Activated CD4-positive, alpha-beta T cell treated with anti-CD3 and anti-CD28 coated beads, Interleukin-2, Interleukin-6, amounts not matched to agents 100 ng/mL and 50 ng/mL, durations not matched to agents 16 hours and 8 hours (primary cell): ENCODE results near the gene STIMATE.

Experiments
- DNase-seq: peaks from one replicate; pipeline ENCODE4 v3.0.0-alpha.2; 2020

Gene STIMATE

DNA sequence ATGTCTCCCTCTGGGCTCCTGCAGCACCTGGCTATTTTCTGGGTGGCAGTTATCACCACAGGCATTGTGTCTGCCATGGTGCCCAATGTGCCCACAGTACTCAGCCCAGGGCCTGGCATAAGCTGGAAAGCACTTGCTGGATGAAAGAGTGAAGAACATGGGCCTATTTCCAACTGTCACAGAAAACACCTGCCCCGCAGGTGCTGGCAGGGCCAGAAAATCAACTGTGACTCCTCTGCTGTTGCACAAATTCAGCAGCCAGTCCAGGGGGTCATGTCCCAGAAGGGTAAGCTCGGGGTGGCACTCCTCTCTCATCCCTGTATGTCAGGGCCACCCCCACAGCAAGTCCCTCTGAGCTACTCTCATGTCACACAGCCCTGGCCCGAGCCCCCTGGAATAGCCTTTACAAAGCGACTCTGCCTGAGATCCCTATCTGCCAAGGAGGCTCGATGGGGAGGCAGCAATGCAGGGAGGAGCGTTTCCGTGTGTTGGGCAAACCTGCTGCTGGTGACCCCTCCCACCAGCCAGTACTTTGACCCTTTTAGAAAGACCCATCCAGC lies 85.8 kb downstream of the STIMATE start:
- DNase-seq: no peak

DNA sequence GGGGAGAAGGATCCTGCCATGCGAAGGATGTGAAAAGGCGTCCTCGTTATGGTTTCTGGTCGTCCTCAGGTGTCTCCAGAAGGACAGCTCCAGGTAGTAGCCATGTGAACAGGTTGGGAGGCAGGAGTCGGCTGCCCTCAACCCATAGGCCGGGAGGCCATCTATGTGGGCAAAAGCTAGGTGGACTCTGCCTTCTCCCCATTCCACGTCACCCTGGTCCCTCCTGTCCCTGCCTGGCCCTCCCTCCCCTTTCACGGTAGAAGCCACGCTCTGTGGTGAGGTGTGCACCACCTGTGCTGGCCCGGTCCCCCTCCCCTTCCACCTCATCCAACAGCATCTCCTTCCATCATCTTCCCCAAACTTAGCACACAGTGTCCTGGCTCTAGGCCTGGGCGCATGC lies 86.4 kb downstream of the STIMATE start:
- no peak for DNase-seq

DNA sequence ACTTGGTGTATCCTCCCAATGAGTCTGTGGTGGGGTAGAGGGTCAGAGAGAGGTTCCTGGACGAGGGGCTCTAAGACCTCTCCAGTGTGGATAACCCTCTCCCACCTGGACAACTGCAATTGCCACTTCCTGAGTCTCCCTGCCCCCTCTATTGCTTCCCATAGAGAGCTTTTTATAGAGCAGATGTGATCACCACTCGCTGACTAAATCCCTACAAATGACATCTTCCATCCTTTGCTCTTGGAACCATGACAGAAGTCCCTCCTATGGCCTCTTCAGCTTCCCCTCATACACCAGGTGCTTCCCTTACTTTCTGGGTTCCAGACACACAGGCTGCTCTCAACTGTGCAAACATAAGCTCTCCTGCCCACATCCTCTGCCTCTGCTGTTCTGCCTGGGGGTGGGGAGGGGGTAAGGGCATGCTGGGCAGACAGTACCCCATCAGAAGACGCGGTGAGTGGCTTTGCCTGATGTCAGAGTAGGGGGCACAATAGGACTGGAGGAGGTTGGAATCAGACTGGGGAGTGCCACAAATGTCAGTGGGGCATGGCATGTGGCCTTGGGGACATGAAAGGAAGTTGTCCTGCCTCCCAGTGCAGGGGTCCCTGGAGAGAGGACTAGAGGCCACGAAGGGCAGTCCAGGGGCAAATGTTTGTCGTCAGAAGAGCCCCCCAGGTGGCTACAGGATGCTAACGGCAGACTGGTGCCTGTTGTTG lies 87.5 kb downstream of the STIMATE start:
- no peak for DNase-seq

DNA sequence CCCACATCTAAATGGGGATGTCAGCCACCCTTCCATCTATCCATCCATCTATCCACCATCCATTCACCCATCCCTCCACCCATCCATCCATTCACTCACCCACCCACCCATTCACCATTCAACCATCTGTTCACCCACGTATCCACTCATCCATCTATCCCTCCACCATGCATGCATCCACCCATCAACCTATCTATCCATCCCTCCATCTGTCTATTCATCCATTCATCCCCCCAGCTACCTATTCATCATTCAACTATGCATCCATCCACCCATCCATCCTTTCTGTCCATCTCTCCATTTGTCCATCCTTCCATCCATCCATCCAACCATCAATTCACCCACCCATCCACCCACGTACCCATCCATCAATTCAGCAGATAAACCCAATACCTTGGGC lies 88.2 kb downstream of the STIMATE start:
- DNase-seq: no peak

DNA sequence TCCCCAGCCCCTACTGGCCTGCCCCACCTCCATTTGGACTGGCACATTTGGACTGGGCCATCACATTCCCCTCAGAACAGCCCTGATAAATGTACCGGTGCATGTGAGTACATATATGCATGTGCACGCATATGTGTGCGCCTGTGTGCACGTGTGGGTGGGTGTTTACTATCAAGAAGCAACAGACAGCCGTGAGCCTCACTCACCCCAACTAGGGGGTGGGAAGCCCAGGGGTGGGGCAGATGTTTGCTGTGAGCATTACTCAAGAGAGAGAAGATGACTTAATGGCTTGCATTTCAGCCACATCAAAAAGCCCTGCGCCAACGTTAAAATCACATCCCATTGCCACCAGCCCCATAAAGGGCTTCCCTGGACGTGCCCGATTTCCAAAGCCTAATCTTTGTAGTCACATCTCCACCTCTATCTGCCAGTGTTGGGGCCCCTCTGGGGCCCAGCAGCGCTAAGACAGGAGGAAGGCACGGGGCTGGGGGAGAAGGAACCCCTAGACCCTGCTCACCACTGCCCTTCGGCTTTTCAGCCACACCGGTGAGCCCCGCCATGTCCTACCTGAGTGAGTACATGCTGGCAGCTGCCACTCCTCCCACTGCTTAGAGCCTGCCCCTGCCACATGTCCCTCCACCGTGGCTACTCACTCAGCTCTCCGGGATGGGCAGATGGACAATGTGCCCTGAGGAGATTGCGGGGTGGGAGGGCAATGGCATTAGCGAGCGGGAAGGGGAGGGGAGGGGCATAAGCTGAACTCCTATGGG lies 91.9 kb downstream of the STIMATE start:
- DNase-seq: no peak

DNA sequence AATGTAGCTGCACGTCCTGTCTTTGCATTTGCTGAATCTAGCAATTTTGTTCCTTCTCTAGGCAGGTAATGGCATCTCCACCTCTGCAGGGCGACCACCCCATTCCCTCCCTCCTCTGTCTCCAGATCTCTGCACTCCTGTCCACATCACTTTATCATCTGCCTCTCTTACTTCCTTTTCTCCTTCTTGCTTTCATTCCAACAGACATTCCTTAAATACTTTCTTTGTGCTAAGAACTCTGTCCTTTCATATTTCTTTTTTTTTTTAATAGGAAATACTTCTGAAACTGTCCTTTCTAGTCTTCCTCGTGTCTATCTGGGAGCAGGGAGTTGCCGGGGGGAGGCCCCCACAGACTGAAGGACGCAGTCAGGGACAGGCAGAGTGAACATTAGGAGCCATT lies 95.5 kb downstream of the STIMATE start:
- DNase-seq: no peak

DNA sequence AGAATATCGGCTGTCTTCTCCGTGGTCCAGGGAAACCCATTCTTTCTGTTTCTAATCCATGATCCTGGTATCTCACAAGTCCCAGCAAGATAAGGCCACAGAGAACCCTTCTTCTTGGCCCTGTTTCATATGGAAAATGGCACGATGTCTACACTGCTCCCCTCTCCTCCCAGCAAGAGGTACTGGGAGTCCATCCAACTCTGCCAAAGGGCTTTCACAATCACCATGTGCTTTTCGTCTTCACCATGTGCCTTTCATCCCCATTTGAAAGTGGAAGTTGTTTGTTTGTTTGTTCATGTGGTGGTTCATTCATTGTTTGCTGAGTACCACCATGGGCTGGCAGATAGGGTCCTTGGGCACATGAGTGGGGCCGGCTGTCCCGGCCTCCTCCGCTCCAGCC lies 97.3 kb downstream of the STIMATE start:
- no peak for DNase-seq

DNA sequence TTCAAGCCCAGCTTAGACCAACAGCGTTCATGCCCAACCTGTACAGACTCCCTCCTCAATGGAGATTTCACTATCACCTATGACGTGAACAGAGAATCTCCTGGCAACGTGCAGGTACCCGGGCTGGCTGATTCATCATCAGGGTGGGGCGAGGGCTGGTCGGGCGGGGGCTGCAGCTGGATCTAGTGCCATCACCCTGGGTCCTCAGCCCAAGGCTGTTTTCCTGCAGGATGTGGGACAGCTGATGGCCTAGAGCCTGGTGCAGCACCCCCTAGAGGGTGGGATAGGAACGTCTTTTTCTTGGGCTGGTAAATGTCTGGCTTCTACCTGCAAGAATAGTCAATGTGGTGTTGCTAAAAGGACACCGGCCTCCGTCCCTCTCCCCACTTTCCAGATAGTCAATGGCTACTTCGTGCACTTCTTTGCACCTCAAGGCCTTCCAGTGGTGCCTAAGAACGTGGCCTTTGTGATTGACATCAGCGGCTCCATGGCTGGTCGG lies 98.3 kb downstream of the STIMATE start:
- DNase-seq: peak; percentile 41

DNA sequence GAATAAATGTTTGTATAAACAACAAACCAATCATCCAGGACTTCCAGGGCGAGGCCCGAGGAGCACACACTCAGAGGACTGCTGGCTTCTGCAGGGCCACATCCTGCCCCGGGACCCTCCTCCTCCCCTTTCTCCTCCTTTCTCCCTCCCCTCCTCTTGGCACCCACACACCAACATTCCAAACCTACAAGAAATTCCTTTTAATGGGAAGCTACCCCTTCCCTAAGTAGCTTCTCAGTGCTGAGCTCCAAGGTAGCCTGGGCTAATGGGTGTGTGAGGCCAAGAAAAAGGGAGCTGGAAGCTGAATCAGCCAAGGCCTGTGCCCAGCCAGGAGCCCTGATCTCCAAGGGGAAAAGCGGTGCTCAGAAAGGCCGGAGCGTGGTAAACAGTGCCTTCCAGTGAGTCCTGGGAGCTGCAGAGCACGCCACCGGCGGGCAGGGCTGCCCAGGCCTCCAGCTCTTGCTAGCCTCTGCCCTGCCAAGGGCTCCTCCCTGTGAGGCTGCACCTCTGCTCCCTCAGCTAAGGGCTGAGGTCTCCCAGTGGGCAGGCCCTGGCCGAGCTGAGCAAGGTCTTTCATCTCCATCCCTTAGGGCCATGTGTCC lies 98.9 kb downstream of the STIMATE start:
- DNase-seq: no peak

DNA sequence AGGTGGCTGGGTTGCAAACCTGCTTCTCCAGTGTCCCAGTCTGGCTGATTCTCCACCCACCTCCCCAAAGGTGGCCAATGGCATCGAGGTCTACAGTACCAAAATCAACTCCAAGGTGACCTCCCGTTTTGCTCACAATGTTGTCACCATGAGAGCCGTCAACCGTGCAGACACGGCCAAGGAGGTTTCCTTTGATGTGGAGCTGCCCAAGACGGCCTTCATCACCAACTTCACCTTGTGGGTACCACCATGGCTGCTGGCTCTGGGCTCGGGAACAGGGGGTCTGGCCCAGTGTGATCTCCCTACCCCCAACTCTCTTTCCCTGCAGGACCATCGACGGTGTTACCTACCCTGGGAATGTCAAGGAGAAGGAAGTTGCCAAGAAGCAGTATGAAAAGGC lies 100.9 kb downstream of the STIMATE start:
- no peak for DNase-seq

DNA sequence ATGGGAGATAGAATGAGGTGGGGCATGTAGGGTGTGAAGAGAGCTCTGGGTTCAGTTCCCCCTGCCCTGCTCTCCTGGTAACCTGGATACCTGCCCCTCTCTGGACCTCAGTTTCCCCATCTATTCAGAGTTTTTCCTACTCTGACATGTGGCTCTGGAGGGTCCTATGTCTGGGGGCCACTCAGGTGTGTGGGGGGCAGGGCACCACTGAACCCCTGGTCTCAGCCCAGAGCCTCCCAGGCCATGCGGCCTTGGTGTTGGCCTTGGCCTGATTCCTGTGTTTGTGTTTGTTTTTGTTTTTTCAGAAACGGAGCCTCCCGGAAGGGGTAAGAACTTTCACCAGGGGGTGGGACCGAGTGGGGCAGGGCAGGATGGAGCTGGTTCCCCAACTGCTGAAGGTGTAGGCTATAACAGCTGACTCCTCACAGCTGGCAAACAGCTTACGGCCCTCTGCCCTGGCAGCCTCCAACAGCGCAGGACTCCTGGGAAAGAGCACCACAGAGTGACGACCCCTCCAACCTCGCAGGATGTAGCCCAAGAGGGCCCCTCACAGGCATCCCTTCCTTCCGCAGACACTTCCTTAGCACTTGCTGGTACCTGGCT lies 101.9 kb downstream of the STIMATE start:
- DNase-seq: no peak

DNA sequence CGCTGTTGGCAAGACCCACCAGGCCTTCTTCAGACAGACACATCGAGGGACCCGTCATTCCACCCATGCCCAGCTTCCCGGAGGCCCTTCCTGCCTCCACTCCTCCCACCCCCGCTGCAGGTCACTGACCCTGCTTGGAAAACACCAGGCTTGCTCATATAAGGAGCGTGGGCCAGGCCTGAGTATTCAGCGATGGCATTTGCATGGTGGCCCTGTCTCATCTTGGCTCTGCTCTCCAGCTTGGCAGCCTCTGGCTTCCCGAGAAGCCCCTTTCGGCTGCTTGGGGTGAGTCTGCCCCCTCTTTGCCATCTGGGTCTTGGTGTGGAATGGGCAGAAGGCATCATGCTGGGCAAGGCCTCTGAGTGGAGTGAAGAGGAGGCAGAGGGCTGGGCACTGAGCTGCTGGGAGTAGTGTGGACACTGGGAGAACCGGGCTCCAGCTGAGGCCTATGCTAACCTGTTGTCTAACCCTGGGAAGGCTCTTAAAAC lies 102.7 kb downstream of the STIMATE start, which contains the start of gene ITIH3:
Gene ITIH3 (plus strand): TSS at position 185 of the 488 bp plus-strand sequence. CDS start 8 bp downstream, at position 193.
- no peak for DNase-seq

DNA sequence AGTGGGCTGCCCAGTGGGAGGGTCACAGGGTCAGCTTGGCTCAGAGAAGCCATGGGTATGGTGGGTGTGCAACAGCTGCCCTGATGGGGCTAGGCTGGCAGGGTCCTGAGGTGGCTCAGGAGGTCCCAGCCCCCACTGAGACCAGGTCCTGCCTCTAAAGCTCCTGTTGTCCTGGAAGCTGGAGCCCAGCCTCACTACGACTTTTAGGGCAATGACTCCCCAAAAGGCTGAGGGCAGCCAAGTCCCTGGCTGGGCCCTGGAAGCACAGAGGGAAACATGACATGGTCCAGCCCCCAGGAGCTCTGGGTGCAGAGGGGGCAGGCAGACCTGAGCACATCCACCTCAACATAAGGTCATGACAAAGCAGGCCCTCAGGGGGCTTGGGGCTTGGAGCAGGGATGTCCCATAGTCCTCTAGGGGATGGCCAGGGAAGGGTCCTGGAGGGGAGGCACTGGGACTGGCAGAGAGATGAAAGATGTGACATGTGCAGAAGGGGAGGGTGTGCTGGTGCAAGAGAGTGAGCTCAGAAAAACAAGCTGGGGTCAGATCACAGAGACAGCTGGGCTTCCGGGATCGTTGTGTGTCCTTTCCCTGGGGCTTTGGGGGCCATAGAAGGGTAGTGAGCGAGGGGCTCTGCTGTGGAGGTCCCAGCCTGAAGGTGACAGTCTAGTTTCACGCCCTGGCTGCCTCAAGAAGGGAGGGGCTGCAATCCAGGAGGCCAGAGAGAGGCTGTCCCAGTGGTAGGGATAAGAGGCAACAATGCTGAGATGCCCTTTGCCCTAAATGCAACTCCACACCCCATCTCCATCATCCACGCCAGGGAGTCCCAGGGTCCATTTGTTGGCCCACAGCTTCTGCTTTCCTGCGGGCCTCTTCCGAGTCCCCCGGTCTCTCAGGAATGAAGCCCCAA lies 103.4 kb downstream of the STIMATE start:
- no peak for DNase-seq

DNA sequence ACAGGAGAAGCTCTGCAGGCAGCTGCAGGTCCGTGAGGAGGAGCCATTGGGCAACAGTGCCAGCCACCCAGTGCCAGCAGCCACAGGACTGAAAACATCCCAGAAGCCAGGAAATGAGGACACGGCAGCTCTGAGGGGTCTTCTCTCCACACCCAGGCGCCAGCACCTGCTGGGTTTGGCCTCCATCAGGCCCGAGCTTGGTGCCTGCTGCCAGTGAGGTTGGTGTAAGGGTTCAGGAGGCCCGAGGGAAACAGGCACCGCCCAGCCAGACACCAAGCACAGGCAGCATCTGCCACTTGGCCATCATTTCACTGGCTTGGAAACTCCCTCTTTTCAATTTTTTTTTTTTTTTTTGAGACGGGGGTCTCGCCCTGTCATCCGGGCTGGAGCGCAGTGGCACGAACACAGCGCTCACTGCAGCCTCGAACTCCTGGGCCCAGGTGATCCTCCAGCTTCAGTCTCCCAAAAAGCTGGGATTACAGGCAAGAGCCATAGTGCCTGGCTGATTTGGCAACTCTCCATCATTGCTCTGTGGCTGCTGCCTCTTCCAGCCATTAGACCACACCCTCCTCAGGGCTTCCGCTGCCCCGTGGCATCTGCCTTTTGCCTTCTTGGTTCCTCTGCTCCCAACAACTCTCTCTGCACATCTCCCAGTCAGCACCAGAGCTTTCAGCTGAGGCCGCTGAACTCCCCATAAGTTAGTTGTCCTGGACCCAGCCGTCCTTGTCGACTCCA lies 104.2 kb downstream of the STIMATE start:
- no peak for DNase-seq

DNA sequence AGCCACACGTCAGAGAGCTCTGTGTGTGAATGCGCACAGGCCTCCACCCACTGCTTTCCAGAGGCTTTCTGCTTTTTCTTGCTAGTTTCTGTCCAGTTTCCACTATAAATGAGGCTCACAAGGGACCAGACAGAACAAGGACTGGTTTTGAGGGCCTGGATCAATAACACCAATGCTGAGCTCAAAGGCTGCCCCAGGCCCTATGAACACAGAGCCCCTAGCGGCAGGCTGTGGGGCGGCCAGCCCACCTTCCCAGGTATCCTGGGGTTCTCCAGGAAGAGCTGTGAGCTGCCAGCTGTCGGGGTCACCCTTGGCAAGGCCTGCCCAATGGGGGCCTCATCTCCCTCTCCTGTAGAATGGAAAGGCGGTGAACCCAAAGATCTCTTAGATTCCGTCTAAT lies 104.9 kb downstream of the STIMATE start:
- DNase-seq: no peak

DNA sequence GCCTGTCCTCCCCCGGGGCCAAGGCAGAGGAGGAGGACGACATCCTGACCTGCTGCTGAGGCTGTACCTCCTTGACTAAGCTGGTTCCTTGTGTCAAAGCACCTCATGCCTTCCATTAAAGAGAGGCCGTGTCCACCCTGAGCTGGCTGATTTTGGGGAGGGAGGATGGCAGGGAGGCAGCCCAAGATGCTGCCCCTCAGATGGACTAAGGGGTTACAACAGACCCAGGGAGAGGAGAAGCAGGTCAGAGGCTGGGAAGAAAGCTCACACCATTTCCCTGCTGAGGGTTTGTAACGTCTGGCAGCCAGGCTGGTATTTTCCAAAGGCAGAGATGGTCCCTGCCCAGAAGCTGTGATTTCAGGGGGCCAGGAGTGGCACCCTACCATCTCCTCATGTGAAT lies 105.4 kb downstream of the STIMATE start:
- no peak for DNase-seq

DNA sequence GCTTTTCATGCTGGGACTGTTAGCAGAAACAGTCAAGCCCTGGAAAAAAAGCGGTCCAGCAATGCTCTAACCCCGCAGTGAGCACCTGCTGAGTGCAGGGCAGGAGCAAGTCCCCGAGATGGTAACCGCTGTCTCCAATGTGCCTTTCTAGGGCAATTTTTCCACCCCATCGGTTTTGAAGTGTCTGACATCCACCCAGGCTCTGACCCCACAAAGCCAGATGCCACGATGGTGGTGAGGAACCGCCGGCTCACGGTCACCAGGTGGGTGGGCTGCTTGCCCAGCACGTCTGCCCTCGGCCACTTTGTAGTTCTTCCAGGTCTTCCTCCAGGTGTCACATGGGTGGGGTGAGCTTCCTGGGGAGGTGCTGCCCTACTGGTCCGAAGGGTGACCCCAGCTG lies 106.0 kb downstream of the STIMATE start:
- DNase-seq: no peak

DNA sequence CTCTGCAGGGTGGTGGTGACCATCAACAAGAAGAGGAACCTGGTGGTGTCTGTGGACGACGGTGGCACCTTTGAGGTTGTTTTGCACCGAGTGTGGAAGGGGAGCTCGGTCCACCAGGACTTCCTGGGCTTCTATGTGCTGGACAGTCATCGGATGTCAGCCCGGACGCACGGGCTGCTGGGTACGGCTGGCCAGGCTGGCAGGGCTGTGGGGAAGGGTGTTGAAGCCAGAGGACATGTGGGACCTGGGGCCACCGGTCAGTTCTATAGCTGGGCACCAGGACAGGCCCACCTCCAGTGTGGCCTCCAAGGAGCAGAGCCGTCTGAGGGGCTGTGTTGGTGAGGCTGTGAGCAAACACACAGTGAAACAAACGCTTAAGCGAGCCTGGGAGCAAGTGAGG lies 106.6 kb downstream of the STIMATE start:
- no peak for DNase-seq

DNA sequence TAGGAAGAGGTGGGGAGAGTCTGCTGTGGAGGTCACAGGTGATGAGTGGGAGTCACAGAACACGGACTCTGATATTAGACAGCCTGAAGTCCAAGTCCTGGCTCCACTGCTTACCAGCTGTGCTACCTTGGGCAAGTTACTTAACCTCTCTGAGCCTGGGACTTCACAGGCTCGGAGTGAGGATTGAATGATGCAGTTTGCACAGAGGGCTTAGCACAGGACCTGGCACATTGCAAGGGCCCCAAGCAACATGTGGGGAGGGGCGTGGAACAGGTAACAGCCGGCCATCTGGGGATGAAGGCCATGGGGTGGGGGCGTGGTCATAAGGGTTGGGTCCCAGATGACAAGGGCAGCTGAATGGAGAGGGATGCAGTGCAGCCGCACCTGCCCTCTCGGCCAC lies 107.0 kb downstream of the STIMATE start:
- no peak for DNase-seq

DNA sequence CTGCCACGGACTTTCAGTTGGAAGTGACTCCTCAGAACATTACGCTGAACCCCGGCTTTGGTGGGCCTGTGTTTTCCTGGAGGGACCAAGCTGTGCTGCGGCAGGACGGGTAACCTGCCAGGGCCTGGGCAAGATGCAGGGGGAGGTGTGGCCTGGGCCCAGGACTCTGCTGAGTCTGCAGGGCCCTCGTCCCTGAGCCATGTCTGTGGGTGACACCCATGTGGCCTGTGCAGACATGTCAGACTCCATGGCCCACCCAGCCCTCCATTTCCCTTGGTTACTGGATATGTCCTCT lies 107.7 kb downstream of the STIMATE start:
- no peak for DNase-seq
